ENCODE results near the gene NPC2. TPM values are rescaled to one million over a fixed set of nuclear protein-coding genes. Genes with fewer than 3 reads are reported as not detected.

NPC2 gene
- total and polyA plus RNA-seq, 7 donors = 28.2 to 42.5 (median 31.6) TPM

DNA sequence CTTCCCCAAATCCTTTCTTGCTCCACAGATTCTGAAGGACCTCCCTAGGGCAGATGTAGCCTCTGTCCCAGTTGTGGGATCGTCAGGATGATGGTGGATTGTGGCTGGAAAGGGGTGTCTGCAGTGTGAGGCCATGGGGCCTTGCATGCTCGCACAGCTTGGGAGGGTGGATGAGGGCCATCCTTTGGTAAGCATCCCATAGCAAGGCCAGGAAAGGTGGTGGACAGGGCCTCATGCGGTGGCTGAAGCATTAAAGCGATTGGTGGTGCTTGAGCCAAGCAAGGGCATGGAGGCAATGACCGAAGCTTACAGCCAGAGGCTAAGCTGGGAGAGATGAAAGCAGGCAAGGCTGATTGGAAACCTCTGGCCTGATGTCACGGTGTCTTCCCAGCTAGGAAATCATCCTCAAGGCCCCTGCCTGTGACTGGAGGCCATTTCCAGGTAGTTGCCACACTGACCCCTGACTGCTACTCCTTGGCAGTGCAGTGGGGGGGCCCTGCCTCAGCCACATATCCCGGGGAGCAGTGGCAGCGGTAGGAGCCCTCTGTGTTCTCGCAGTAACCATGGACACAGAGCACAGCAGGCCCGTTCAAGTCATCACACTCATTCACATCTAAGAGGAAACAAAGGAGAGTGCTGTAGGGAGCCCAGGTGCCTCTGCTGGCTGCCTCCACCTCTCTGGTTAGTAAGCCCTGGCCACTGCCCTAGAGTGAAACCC, 7.5 kb upstream of the NPC2 start:
- TF ChIP-seq, protein P1, sequence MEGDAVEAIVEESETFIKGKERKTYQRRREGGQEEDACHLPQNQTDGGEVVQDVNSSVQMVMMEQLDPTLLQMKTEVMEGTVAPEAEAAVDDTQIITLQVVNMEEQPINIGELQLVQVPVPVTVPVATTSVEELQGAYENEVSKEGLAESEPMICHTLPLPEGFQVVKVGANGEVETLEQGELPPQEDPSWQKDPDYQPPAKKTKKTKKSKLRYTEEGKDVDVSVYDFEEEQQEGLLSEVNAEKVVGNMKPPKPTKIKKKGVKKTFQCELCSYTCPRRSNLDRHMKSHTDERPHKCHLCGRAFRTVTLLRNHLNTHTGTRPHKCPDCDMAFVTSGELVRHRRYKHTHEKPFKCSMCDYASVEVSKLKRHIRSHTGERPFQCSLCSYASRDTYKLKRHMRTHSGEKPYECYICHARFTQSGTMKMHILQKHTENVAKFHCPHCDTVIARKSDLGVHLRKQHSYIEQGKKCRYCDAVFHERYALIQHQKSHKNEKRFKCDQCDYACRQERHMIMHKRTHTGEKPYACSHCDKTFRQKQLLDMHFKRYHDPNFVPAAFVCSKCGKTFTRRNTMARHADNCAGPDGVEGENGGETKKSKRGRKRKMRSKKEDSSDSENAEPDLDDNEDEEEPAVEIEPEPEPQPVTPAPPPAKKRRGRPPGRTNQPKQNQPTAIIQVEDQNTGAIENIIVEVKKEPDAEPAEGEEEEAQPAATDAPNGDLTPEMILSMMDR (IDR thresholded peaks at IDR 0.05) = no peak
- ATAC-seq (peak in 1 of 4 donors; percentile 24), DNase-seq (no peak)
- WGBS, 3 donors = 84 to 87% (median 86%) methylated on average over 10 of the region's 10 CpGs
- Histone ChIP-seq H3K27me3 (ENCODE audit: insufficient read depth in 3 of 3, low read length in 2 of 3) (no peaks in the 10 kb centered on the region), H3K9me3 (no peaks in the 10 kb centered on the region), H3K4me1 (no peaks in the 10 kb centered on the region), H3K4me3 (no peak overlapping the region), H3K36me3 (ENCODE audit: insufficient read depth in 1 of 2, low read depth in 1 of 2) (peaks cover 0 to 21% of the 10 kb centered on the region in 2 donors), H3K27ac (no peak overlapping the region)
- intact Hi-C loops (cut with DNase I) = loop anchor here in 1 of 2 donors (2.0 kb wide), 1 partner anchor 112 kb away; the partner anchor contains the start of gene LTBP2

DNA sequence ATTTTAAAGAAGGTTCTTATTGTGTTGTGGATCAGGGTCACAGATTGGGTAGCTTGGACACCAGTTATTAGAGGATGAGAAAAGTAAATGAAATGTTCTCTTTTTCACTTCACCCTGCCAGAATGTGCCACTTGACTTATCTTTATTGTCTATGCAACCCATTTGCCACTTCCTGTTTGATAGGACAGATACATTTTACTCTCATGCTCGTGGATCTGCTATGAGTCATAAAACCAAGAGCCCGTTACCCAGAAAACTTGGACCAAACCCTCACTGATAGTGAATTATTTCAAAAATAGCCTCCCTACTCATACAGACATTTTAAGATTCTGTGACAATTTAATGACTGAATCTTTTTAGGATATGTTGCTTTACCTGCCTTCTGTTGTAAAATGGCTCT, 2.3 kb upstream of the NPC2 start:
- Histone ChIP-seq H3K27me3 (ENCODE audit: insufficient read depth in 3 of 3, low read length in 2 of 3) (no peaks in the 10 kb centered on the region), H3K4me1 (peaks cover 20% of the 10 kb centered on the region), H3K27ac (peak overlapping the region; percentile 2), H3K4me3 (no peak overlapping the region), H3K9me3 (no peaks in the 10 kb centered on the region), H3K36me3 (ENCODE audit: insufficient read depth in 1 of 2, low read depth in 1 of 2) (peaks cover 0 to 20% of the 10 kb centered on the region in 2 donors)
- TF ChIP-seq, protein P1 (IDR thresholded peaks at IDR 0.05) = no peak
- DNase-seq (no peak), ATAC-seq (no peak)
- intact Hi-C loops (cut with DNase I) = no loop called here
- 66 to 83% (median 68%) methylated on average over 2 of the region's 2 CpGs for WGBS, 3 donors

DNA sequence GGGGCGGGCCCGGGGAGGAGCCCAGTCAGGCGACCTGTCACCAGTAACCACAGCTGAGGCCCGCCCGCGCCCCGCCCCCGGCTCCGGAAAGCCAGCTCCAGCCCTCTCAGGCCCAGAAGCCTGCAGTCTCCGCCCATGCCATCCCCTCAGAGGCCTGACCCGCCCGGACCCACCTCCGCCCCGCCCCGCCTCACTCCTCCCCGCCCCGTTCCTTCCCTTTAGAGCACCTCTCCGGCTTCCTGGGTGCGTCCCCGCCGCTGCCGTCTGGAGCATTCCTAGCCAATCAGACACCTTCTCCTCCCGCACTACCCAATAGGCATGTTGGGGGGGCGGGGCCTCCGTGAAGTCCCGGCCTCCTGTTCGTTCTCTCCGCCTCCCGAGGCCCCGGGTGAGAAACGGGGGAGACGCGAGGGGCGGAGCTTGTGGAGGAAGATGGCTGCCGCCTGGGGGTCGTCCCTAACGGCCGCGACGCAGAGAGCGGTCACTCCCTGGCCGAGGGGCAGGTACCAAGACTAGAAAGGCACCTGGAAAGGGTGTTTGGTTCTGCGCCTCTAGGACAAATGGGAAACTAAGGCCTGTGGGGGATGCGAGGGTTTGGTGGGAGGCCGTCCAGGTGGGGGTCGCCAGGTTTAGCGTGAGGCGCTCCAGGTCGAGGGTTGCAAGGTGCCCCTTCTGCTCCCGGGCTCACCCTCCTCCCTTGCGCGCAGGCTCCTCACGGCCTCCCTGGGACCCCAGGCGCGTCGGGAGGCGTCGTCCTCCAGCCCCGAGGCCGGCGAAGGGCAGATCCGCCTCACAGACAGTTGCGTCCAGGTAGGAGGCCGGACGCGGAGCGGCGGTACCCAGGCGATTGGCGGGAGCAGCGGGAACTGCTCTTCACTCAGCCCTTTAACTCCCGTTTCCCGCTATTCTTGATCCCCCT, 497 bp upstream of the NPC2 start, which contains the start of gene ISCA2:
Gene ISCA2, plus strand, starts transcription at position 423 of the 919 bp plus-strand sequence. Its CDS starts 10 bp downstream, at position 433.
- peak within 1 kb of the TSS; percentile 82 for H3K4me3 ChIP-seq
- H3K36me3 ChIP-seq (ENCODE audit: insufficient read depth in 1 of 2, low read depth in 1 of 2) = peaks cover 0 to 20% of the 10 kb centered on the region in 2 donors
- H3K9me3 ChIP-seq = no peaks in the 10 kb centered on the region
- H3K27ac ChIP-seq = peak within 1 kb of the TSS; percentile 87
- H3K4me1 ChIP-seq = peaks cover 22% of the 10 kb centered on the region
- ATAC-seq (peak; percentile 95 to 97 (median 96)), DNase-seq (peak; percentile 100)
- 0 to 1% (median 1%) methylated on average over 50 to 73 of the region's 73 CpGs for WGBS, 3 donors
- TF ChIP-seq, protein P1 (IDR thresholded peaks at IDR 0.05) = no peak
- H3K27me3 ChIP-seq (ENCODE audit: insufficient read depth in 3 of 3, low read length in 2 of 3) = no peaks in the 10 kb centered on the region
- intact Hi-C loops (cut with DNase I) = loop anchor here in 1 of 2 donors (5.0 kb wide), 1 partner anchor 131 kb away; no protein-coding TSS in a partner anchor

DNA sequence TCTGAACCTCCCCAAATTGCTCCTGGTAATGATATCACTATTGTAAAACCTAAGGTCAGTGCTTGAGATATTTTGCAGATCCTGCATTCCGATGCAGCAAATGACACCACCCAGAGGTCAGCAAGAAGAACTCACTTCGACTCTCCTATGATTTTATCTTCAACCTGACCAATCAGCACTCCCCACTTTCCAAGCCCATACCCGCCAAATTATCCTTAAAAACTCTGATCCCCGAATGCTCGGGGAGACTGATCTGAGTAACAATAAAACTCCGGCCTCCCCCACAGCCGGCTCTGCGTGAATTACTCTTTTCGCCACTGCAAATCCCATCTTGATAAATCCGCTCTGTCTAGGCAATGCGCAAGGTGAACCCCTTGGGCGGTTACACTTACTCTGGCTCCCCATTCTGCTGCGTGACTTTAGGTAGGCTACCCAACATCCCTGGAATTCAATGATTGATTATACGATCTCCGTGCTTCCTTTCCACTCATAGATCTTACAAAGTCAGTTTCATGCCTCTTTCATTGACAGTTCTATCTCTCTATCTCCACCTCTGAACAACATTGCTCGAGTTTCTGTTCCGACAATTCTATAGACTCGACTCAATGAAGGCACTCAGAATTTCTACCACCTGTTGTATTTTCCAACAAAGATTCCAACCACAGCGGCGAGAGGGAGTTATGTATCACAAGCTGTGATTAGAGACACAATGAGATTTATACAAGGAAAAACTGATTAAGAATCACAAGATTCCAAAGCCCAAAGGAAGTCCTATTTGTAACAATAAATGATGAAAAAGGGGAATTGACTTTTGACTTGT, 939 bp downstream of the NPC2 start:
- DNase-seq (no peak), ATAC-seq (no peak)
- Histone ChIP-seq H3K4me1 (peaks cover 23% of the 10 kb centered on the region), H3K27ac (peak overlapping the region; percentile 87), H3K27me3 (ENCODE audit: insufficient read depth in 3 of 3, low read length in 2 of 3) (no peaks in the 10 kb centered on the region), H3K9me3 (no peaks in the 10 kb centered on the region), H3K4me3 (peak overlapping the region; percentile 82), H3K36me3 (ENCODE audit: insufficient read depth in 1 of 2, low read depth in 1 of 2) (peaks cover 0 to 16% of the 10 kb centered on the region in 2 donors)
- TF ChIP-seq, protein P1 (IDR thresholded peaks at IDR 0.05) = peak; percentile 18
- WGBS, 3 donors = 8 to 11% (median 9%) methylated on average over 20 of the region's 20 CpGs
- intact Hi-C loops (cut with DNase I) = loop anchor here in 1 of 2 donors (5.0 kb wide), 1 partner anchor 130 kb away; no protein-coding TSS in a partner anchor

Data from psoas muscle (tissue), 8 donors.